ENCODE measurements around the gene STXBP6.
A peak's percentile ranks its signal among the peaks of the same experiment; 100 is the strongest.
"Not testable (repeated sequence)": the region's sequence is repeated elsewhere in the genome, so short reads cannot be mapped to it uniquely, and the experiment has no call there.

Gene STXBP6

DNA sequence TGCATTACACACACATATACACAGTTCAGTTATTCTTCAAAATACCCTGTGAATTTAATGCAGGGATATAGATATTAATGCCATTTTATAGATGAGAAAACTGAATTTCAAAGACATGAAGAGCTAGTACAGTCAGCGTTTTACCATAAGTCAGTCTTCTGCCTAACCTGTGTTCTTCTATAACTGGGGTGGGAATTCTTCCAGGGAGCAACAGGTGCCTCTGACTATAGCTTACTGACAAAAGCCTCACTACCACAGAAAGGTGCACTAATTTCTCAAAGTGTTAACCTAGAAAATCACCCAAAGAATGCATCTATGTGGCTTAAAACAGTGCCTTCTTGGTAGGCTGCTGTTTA lies 84.4 kb downstream of the STXBP6 start:
- no peak for TF ChIP-seq CTCF (conservative IDR thresholded peaks at IDR 0.05)
- no peak for TF ChIP-seq ZFX (IDR thresholded peaks at IDR 0.05)

DNA sequence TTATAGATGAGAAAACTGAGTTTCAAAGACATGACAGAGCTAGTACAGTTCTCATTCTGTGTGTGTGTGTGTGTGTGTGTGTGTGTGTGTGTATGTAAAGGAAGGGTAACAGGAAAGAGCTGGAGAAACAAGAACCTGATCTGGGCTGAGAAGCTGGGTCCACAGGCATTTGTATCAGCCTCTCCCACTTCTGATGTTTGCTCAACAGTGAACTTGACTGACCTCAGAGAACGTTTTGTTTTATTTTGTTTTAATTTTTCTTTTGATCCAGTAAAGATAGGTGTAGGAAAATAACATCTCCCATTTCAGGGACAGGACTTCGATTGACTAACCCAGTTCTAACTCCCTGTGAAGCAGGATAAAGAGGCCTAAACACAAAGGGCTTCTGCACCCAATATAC lies 85.4 kb downstream of the STXBP6 start:
- peak overlapping the region; percentile 41; the same call in 1 of the 2 replicates for H3K27ac ChIP-seq
- TF ChIP-seq CTCF (conservative IDR thresholded peaks at IDR 0.05) = no peak
- TF ChIP-seq ZFX (IDR thresholded peaks at IDR 0.05) = no peak

More for the DNA sequence above, 84.4 kb downstream of the STXBP6 start:
- H3K27ac ChIP-seq = no peak overlapping the region

DNA sequence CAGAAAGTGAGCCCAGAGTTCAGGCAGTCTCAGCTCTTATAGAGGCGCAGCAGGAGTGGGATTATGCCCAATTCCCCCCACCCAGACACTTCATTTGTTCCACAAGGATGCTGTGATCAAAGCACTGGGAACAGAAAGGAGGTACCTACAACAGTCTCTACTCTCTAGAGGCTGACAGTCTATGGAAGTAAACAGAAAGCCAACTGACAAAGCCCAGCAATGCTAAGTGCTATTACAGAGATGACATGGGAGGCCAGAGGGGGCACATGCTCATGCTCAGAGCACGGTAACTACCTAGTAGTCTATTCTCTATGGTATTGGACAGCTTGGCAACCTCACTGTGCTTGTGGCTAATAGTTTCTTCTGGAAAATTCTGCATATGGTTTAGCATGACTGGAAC lies 85.9 kb downstream of the STXBP6 start:
- peak overlapping the region; percentile 26; the same call in 1 of the 2 replicates for H3K27ac ChIP-seq
- TF ChIP-seq CTCF (conservative IDR thresholded peaks at IDR 0.05) (no peak), ZFX (IDR thresholded peaks at IDR 0.05) (no peak)

DNA sequence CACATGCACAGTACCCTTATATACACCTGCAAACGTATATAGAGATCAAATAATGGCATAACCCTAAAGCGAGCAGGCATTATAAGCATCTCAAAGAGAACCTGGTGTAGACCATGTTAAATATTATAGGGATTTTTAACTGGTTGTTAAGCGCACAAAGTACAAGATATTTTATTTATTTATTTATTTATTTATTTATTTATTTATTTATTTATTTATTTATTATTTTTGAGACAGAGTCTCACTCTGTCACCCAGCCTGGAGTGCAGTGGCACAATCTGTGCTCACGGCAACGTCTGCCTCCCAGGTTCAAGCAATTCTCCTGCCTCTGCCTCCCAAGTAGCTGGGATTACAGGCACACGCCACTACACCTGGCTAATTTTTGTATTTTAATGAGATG lies 87.8 kb downstream of the STXBP6 start:
- H3K27ac ChIP-seq = not testable (repeated sequence)

- no peak overlapping the region for H3K27ac ChIP-seq
- TF ChIP-seq CTCF (conservative IDR thresholded peaks at IDR 0.05) = no peak
Measured at GRCh38 chr14:24960816-24961215, 89.1 kb downstream of the STXBP6 start.

- H3K27ac ChIP-seq = no peak overlapping the region
Measured at GRCh38 chr14:24959791-24960331, 90.1 kb downstream of the STXBP6 start.

DNA sequence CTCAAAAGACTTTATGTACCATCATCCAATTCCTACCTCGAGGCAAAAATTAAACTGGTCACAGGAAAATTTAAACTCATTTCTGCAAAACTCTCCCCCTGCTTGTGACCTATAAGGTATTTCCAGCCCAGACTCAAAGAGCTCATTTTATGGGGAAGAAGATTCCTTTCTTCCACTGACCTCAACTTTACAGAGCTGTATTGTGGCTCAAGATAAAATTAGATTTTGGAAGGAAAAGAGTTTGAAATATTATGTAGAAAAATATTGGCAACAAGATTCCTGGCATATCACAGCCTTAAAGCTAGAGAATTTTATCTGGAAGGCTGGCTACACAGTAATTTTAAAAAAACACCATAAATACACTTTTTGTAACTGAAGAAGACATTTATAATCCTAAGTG lies 91.7 kb downstream of the STXBP6 start:
- no peak overlapping the region for H3K27ac ChIP-seq
- TF ChIP-seq ZFX (IDR thresholded peaks at IDR 0.05) = no peak
- TF ChIP-seq CTCF (conservative IDR thresholded peaks at IDR 0.05) = no peak

More at GRCh38 chr14:24959791-24960331, 90.1 kb downstream of the STXBP6 start:
- TF ChIP-seq CTCF (conservative IDR thresholded peaks at IDR 0.05) (no peak), ZFX (IDR thresholded peaks at IDR 0.05) (no peak)

GRCh38 chr14:24957814-24958213 lies 92.1 kb downstream of the STXBP6 start:
- H3K27ac ChIP-seq = no peak overlapping the region
- TF ChIP-seq ZFX (IDR thresholded peaks at IDR 0.05) (no peak), CTCF (conservative IDR thresholded peaks at IDR 0.05) (no peak)

Measured in C4-2B (cell line).